Coronary artery (tissue), 2 donors: ENCODE results near the gene PRKG1.
"Not testable (repeated sequence)": the region's sequence is repeated elsewhere in the genome, so short reads cannot be mapped to it uniquely, and the experiment has no call there.

Experiments
- DNase-seq: peaks from one replicate; pipeline ENCODE4 v3.0.0-alpha.2; 2017; ENCODE audit warnings: low spot score
- H3K27ac ChIP-seq, 2 donors: fragments of 200-600 bp; sonication (generic); one replicate each; pipeline ENCODE4 v1.5.1; 2016 to 2019
- H3K4me3 ChIP-seq: fragments of 200-600 bp; sonication (generic); 2 replicates; pipeline ENCODE4 v1.5.1; 2016; ENCODE audit warnings: mild to moderate bottlenecking, moderate library complexity
- CTCF ChIP-seq: fragments of 200-600 bp; sonication (generic); IDR thresholded peaks from one replicate; pipeline ENCODE4 v1.5.1; 2019; ENCODE audit warnings: antibody characterized with exemption

PRKG1 gene

GRCh38 chr10:51382181-51382580, 307.9 kb downstream of the PRKG1 start:
- no peak overlapping the region for H3K27ac ChIP-seq
- no peak for TF ChIP-seq CTCF
- H3K4me3 ChIP-seq = no peak overlapping the region
- no peak for DNase-seq

DNA sequence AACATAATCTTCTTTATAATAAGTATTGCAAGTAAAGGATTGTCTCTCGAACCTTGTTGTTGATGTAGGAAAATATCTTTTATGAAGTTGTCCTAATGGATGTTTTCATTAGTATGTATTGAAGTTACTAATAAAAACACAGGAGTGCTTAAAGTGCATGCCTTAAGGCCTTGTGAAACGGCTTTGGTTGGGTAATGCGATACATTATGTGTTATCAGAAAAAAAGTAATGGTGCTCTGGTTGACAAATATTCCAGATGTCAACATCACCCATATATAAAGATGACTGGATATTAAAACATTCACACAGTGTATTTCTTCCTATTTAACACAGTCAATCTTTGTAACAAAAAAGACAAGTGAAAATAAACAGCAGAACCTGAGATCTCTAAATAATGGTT, 310.7 kb downstream of the PRKG1 start:
- H3K27ac ChIP-seq = no peak overlapping the region
- no peak for TF ChIP-seq CTCF
- no peak for DNase-seq
- no peak overlapping the region for H3K4me3 ChIP-seq

DNA sequence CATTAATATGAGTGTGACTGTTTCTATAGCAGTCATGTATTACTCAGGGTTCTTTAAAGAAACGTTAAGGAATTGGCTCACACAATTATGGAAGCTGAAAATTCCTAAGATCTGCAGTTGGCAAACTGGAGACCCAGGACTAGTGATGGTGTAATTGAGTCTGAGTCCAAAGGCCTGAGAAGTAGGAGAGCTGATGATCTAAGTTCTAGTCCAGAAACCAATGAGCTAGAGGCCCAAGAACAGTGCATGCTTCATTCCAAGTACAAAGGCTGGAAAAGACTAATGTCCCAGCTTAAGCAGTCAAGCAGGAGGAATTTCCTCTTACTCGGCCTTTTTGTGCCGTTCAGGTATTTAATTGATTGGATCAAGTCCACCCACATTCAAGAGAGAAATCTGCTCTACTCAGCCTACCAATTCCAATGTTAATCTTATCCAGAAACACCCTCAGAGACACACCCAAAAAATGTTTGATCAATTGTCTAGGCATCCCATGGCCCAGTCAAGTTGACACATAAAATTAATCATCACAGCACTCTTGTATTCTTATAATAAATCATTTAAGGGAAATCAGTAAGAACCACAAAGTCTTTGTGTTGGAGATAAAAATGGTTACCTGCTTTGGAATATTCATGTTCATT, 312.1 kb downstream of the PRKG1 start:
- TF ChIP-seq CTCF = no peak
- no peak for DNase-seq
- Histone ChIP-seq H3K4me3 (no peak overlapping the region), H3K27ac (no peak overlapping the region)

DNA sequence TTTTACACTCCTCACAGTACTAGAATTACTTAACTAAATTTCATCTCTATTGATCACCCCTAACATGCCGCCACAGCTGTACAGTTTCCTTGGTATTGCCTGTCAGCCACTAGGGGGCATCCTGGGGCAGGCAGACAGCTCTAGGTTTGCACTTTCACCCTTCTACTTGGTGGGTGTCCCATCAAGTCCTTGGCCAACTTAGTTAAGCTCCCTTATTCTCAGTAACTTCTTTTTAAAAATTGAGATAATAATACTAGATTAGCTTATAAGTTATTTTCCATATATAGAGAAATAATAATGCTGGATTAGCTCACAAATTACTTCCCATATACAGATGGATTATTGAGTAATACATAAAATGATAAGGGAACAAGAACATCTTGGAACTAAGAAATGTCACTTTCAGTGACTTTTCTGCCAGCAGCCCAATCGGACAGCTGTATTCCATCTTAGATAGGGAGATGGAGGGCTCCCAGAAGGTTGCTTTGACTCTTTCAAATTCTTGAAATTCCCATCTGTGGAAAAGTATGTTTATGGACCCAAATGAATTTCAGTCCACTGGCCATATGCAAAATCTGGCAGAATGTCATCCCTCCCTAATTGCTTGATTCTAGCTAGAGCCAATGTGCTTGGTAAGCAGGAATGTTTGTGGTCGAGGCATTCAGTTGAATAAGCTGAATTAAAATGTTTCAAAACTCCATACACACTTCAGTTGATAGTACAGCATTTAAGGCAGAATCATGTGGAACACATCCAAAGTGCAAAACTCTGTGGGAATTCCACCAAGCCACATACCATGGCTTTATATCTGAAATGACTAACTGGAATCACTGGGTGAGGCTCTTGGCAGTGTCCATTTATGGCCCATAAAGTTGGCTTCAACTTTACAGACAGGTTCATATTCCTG, 315.4 kb downstream of the PRKG1 start:
- no peak for DNase-seq
- no peak overlapping the region for H3K4me3 ChIP-seq
- no peak for TF ChIP-seq CTCF
- peak overlapping the region in 1 of 2 donors; percentile 48 for H3K27ac ChIP-seq

DNA sequence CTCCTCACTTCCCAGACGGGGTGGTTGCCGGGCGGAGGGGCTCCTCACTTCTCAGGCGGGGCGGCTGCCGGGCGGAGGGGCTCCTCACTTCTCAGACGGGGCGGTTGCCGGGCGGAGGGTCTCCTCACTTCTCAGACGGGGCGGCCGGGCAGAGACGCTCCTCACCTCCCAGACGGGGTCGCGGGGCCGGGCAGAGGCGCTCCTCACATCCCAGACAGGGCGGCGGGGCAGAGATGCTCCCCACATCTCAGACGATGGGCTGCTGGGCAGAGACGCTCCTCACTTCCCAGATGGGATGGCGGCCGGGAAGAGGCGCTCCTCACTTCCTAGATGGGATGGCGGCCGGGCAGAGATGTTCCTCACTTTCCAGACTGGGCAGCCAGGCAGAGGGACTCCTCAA, 318.7 kb downstream of the PRKG1 start:
- H3K4me3 ChIP-seq, DNase-seq: not testable (repeated sequence)

GRCh38 chr10:51394039-51394438, 319.8 kb downstream of the PRKG1 start:
- no peak for TF ChIP-seq CTCF
- H3K4me3 ChIP-seq = no peak overlapping the region
- no peak for DNase-seq
- H3K27ac ChIP-seq = no peak overlapping the region

More for the DNA sequence above, 318.7 kb downstream of the PRKG1 start:
- H3K27ac ChIP-seq = not testable (repeated sequence)

GRCh38 chr10:51397244-51397643, 323.0 kb downstream of the PRKG1 start:
- Histone ChIP-seq H3K4me3 (no peak overlapping the region), H3K27ac (no peak overlapping the region)
- TF ChIP-seq CTCF = no peak
- no peak for DNase-seq
